ENCODE results near the gene SLC9A8. TPM values are rescaled to one million over a fixed set of nuclear protein-coding genes. Genes with fewer than 3 reads are reported as not detected.

SLC9A8 gene
- total RNA-seq, 1 donor from 2014 or later = 4.4 TPM

- DNase-seq (no peak), ATAC-seq (no peak)
- intact Hi-C loops (cut with micrococcal nuclease) = no loop called here
Observed at GRCh38 chr20:49905415-49906091, 92.9 kb downstream of the SLC9A8 start.

- intact Hi-C loops (cut with micrococcal nuclease) = no loop called here
Observed at GRCh38 chr20:49906101-49906604, 93.5 kb downstream of the SLC9A8 start.

GRCh38 chr20:49906615-49907154 lies 94.1 kb downstream of the SLC9A8 start:
- no peak for ATAC-seq
- DNase-seq = no peak
- intact Hi-C loops (cut with micrococcal nuclease) = no loop called here

More at GRCh38 chr20:49906101-49906604, 93.5 kb downstream of the SLC9A8 start:
- ATAC-seq (no peak), DNase-seq (no peak)

GRCh38 chr20:49907405-49908257 lies 95.0 kb downstream of the SLC9A8 start:
- intact Hi-C loops (cut with micrococcal nuclease) = no loop called here
- ATAC-seq = peak; percentile 50
- no peak for DNase-seq

- DNase-seq (no peak), ATAC-seq (no peak)
- intact Hi-C loops (cut with micrococcal nuclease) = no loop called here
Observed at GRCh38 chr20:49908258-49908565, 95.6 kb downstream of the SLC9A8 start.

- peak; percentile 63 for DNase-seq
- intact Hi-C loops (cut with micrococcal nuclease) = no loop called here
- ATAC-seq = peak; percentile 80
Observed at GRCh38 chr20:49909499-49910339, 97.1 kb downstream of the SLC9A8 start.

- intact Hi-C loops (cut with micrococcal nuclease) = no loop called here
- ATAC-seq = peak; percentile 3
- no peak for DNase-seq
Observed at GRCh38 chr20:49910340-49910706, 97.7 kb downstream of the SLC9A8 start.

- intact Hi-C loops (cut with micrococcal nuclease) = no loop called here
- DNase-seq (no peak), ATAC-seq (no peak)
Observed at GRCh38 chr20:49913399-49914047, 100.9 kb downstream of the SLC9A8 start.

- ATAC-seq = no peak
- no peak for DNase-seq
- intact Hi-C loops (cut with micrococcal nuclease) = no loop called here
Observed at GRCh38 chr20:49914310-49915117, 101.9 kb downstream of the SLC9A8 start.

- intact Hi-C loops (cut with micrococcal nuclease) = no loop called here
- peak; percentile 31 for ATAC-seq
- no peak for DNase-seq
Observed at GRCh38 chr20:49915118-49915379, 102.4 kb downstream of the SLC9A8 start.

GRCh38 chr20:49915380-49916145 lies 102.9 kb downstream of the SLC9A8 start, which contains the start of gene SPATA2:
Gene SPATA2, minus strand, starts transcription at chr20:49915529. Its CDS starts 7,039 bp downstream, at chr20:49908490.
- intact Hi-C loops (cut with micrococcal nuclease) = no loop called here
- ATAC-seq = peak; percentile 93
- peak; percentile 97 for DNase-seq

GRCh38 chr20:49916146-49917002 lies 103.7 kb downstream of the SLC9A8 start:
- intact Hi-C loops (cut with micrococcal nuclease) = no loop called here
- ATAC-seq (peak; percentile 13), DNase-seq (no peak)

GRCh38 chr20:49918446-49918845 lies 105.8 kb downstream of the SLC9A8 start:
- no peak for DNase-seq
- intact Hi-C loops (cut with micrococcal nuclease) = no loop called here

GRCh38 chr20:49919009-49919408 lies 106.4 kb downstream of the SLC9A8 start:
- no peak for DNase-seq
- no peak for ATAC-seq
- intact Hi-C loops (cut with micrococcal nuclease) = no loop called here

More at GRCh38 chr20:49918446-49918845, 105.8 kb downstream of the SLC9A8 start:
- no peak for ATAC-seq

- intact Hi-C loops (cut with micrococcal nuclease) = no loop called here
- DNase-seq = no peak
- no peak for ATAC-seq
Observed at GRCh38 chr20:49919461-49919860, 106.8 kb downstream of the SLC9A8 start.

GRCh38 chr20:49924247-49924646 lies 111.6 kb downstream of the SLC9A8 start:
- DNase-seq (no peak), ATAC-seq (no peak)
- intact Hi-C loops (cut with micrococcal nuclease) = no loop called here

All from left ventricle myocardium superior (tissue), 1 donor.